ENCODE measurements around the gene RAET1L.

DNA sequence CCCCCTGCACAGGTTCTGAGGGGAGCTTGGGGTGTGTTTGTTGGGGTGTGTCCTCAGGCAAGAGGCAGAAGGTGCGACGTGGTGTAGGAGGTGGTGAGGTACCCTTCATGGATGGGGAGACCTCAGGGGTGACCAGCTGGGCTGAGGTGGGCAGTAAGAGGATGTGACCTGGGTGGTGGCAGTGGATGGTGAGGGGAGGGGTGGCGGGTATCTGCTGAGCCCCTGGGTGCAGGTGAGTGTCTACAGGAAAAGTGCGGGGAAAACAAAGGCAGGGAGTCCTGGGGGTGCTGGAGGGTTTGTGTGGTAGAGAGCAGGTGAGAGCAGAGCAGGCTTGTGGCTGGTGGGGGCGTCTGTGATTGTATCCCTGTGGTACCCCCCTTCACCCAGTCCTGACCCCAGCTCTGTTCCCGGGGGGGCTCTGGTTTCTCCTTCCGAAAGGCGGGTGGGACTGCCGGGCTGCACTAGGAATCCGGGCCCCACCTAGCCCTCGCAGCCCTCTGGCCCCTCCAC is 631 bp downstream of the RAET1L start:
- TF ChIP-seq POLR2A (IDR thresholded peaks at IDR 0.05): no peak
- TF ChIP-seq, protein P1, sequence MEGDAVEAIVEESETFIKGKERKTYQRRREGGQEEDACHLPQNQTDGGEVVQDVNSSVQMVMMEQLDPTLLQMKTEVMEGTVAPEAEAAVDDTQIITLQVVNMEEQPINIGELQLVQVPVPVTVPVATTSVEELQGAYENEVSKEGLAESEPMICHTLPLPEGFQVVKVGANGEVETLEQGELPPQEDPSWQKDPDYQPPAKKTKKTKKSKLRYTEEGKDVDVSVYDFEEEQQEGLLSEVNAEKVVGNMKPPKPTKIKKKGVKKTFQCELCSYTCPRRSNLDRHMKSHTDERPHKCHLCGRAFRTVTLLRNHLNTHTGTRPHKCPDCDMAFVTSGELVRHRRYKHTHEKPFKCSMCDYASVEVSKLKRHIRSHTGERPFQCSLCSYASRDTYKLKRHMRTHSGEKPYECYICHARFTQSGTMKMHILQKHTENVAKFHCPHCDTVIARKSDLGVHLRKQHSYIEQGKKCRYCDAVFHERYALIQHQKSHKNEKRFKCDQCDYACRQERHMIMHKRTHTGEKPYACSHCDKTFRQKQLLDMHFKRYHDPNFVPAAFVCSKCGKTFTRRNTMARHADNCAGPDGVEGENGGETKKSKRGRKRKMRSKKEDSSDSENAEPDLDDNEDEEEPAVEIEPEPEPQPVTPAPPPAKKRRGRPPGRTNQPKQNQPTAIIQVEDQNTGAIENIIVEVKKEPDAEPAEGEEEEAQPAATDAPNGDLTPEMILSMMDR (IDR thresholded peaks at IDR 0.05): no peak

Data from testis (tissue), 2 donors.